K562 treated with DMSO at 1 percent for 48 hours (cell line): Measurements from ENCODE around the gene VWC2L. TPM values are rescaled to one million over a fixed set of nuclear protein-coding genes. Genes with fewer than 3 reads are reported as not detected.

Experiments
- total RNA-seq: library from RNA; unstranded; fragments of 300-600 nt; gene quantifications from 2 replicates; pipeline ENCODE4 v1.2.3, GENCODE V29; 2022; ENCODE audit warnings: low replicate concordance; ENCODE audit errors: extremely low read depth

Gene VWC2L
- not detected in 2 replicates for total RNA-seq

DNA sequence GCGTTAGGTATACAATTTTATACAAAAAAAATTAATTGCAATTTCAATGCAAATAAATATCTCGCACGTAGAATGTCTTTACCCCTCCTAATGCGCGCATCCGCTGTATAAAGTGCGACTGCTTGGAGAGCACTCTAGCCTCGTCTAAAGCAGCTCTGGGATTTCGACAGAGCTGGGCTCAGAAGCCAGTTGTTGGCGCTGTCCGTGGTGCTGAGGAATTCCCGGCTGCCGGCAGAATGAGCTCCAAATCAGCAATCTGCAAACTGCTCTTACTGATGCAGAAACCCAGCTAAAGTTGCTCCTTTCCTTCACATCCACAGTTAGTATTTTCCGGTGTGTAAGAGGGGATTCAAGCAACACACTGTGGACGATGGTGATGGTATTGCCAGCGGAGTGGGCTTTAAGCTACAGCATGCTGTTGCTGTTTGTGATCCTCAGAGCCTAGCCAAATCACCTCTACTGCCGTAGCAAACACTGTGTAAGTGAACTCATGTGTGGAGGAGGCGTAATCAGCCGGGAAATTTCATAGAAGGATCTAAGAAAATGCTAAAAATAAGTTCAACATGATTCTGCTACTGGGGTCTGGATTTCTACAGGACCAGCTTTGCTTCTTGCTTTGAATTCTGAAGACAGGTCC lies at the start of gene VWC2L:
VWC2L (plus strand) TSS at position 137 of the 637 bp plus-strand sequence. CDS start 3,140 bp downstream, outside the sequence.

